GM12892 (cell line): ENCODE results near the gene YEATS4.

Experiments
- POLR2A ChIP-seq: IDR thresholded peaks from 2 replicates; pipeline ENCODE4 v1.6.1; 2011; ENCODE audit warnings: low read depth, low read length, control low read depth
- POLR2AphosphoS5 ChIP-seq: IDR thresholded peaks from 2 replicates; pipeline ENCODE4 v1.6.1; 2011; ENCODE audit warnings: low read depth, low read length, control low read depth
- TAF1 ChIP-seq: IDR thresholded peaks from 2 replicates; pipeline ENCODE4 v1.6.1; 2011; ENCODE audit warnings: low read depth, mild to moderate bottlenecking, control low read depth, low read length, borderline replicate concordance

GRCh38 chr12:69368171-69368570 is 8.6 kb downstream of the YEATS4 start:
- TF ChIP-seq POLR2A (no peak), POLR2AphosphoS5 (no peak), TAF1 (no peak)
